ENCODE data around the gene RNF17. TPM values are rescaled to one million over a fixed set of nuclear protein-coding genes. Genes with fewer than 3 reads are reported as not detected.
A peak's percentile ranks its signal among the peaks of the same experiment; 100 is the strongest.

Gene RNF17
- polyA plus RNA-seq, 1 of the 3 experiments (the other 2 are of a cell fraction) = not detected

DNA sequence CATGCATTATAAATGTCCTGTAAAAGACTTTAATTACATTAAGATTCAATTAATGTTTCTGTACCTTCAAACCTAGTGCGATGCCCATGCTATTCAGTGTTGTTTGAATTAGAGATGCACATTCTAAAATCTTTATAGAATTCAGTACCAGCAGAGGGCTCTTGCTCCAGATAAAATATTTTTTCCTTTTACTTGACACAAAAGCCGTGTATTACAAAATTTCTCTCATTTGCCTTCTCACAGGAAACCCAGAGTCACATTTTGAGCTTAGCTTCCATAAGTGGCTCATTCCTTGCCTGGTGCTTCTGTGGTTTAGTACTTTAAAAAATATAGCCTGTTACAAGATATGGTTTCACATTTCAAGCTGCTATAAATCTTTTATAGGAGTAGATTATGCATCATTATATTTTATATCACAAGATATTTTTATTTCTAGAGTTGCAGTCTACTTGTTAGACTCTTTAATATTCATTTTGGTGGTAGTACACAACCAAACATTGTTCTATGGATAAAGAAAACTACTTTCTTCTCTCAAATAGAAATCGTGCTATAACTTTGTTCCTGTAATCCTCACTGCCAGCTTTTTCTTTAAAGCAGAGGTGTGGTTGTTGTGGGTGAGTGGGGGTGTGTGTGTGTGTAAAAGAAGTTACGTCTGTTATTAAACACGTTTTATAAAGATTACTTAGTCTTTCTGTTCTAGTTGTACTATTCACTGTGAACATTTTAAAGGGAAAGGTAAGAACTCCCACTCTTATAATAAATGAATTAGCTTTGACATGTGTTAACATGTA is 101.4 kb downstream of the RNF17 start:
- H3K9me2 ChIP-seq = no peaks in the 10 kb centered on the region
- POLR2A ChIA-PET = no interaction called here
- TF ChIP-seq, protein P1, sequence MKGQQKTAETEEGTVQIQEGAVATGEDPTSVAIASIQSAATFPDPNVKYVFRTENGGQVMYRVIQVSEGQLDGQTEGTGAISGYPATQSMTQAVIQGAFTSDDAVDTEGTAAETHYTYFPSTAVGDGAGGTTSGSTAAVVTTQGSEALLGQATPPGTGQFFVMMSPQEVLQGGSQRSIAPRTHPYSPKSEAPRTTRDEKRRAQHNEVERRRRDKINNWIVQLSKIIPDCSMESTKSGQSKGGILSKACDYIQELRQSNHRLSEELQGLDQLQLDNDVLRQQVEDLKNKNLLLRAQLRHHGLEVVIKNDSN (IDR thresholded peaks at IDR 0.05; ENCODE audit: borderline replicate concordance, low read depth) = no peak
- TF ChIP-seq, protein P2, sequence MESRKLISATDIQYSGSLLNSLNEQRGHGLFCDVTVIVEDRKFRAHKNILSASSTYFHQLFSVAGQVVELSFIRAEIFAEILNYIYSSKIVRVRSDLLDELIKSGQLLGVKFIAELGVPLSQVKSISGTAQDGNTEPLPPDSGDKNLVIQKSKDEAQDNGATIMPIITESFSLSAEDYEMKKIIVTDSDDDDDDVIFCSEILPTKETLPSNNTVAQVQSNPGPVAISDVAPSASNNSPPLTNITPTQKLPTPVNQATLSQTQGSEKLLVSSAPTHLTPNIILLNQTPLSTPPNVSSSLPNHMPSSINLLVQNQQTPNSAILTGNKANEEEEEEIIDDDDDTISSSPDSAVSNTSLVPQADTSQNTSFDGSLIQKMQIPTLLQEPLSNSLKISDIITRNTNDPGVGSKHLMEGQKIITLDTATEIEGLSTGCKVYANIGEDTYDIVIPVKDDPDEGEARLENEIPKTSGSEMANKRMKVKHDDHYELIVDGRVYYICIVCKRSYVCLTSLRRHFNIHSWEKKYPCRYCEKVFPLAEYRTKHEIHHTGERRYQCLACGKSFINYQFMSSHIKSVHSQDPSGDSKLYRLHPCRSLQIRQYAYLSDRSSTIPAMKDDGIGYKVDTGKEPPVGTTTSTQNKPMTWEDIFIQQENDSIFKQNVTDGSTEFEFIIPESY (IDR thresholded peaks at IDR 0.05; ENCODE audit: borderline replicate concordance, low read depth) = no peak
- TF ChIP-seq, protein P3, sequence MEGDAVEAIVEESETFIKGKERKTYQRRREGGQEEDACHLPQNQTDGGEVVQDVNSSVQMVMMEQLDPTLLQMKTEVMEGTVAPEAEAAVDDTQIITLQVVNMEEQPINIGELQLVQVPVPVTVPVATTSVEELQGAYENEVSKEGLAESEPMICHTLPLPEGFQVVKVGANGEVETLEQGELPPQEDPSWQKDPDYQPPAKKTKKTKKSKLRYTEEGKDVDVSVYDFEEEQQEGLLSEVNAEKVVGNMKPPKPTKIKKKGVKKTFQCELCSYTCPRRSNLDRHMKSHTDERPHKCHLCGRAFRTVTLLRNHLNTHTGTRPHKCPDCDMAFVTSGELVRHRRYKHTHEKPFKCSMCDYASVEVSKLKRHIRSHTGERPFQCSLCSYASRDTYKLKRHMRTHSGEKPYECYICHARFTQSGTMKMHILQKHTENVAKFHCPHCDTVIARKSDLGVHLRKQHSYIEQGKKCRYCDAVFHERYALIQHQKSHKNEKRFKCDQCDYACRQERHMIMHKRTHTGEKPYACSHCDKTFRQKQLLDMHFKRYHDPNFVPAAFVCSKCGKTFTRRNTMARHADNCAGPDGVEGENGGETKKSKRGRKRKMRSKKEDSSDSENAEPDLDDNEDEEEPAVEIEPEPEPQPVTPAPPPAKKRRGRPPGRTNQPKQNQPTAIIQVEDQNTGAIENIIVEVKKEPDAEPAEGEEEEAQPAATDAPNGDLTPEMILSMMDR (IDR thresholded peaks at IDR 0.05) = peak; percentile 41
- no peak for TF ChIP-seq TAF1 (IDR thresholded peaks at IDR 0.05; ENCODE audit: borderline replicate concordance, low read depth, low read length)
- peak; percentile 21; the same call in 1 of the 2 replicates for TF ChIP-seq RAD21 (IDR thresholded peaks at IDR 0.05; ENCODE audit: low read length)
- TF ChIP-seq SIN3A (IDR thresholded peaks at IDR 0.05; ENCODE audit: borderline replicate concordance, low read depth, low read length) = no peak
- no peak for TF ChIP-seq FOSL2 (IDR thresholded peaks at IDR 0.05; ENCODE audit: borderline replicate concordance, low read depth)
- peak; percentile 20; the same call in 1 of the 2 replicates for TF ChIP-seq SMC3 (IDR thresholded peaks at IDR 0.05; ENCODE audit: low read depth, low read length)
- no peaks in the 10 kb centered on the region; the same call in 1 of the 2 replicates for H3K79me2 ChIP-seq (ENCODE audit: insufficient read depth)
- H3K27me3 ChIP-seq (ENCODE audit: insufficient read depth) = no peaks in the 10 kb centered on the region; the same call in 1 of the 2 replicates
- no peaks in the 10 kb centered on the region for H3F3A ChIP-seq (replicated peaks; ENCODE audit: insufficient read depth)
- no peak overlapping the region for H3K27ac ChIP-seq (ENCODE audit: low read depth in 2 of 2, low read length in 1 of 2)
- no peaks in the 10 kb centered on the region for H3K4me1 ChIP-seq (ENCODE audit: control insufficient read depth in 1 of 2, insufficient read depth in 2 of 2, low read depth in 1 of 2, low read length in 1 of 2)
- no peak overlapping the region for H2AFZ ChIP-seq (ENCODE audit: low read depth)
- H3K9me3 ChIP-seq = no peaks in the 10 kb centered on the region
- H3K36me3 ChIP-seq (replicated peaks in 1 of 2; ENCODE audit: control insufficient read depth in 1 of 2, insufficient read depth in 2 of 2, low read length in 1 of 2) = no peaks in the 10 kb centered on the region
- DNase-seq = no peak
- 14% methylated on average over 5 of the region's 5 CpGs for WGBS (ENCODE audit: low lambda C conversion rate)
- H3K4me3 ChIP-seq (ENCODE audit: low read depth in 2 of 2, low read length in 1 of 2) = no peak overlapping the region
- no peak overlapping the region for H3K9ac ChIP-seq
- no peak overlapping the region for H3K4me2 ChIP-seq
- no peaks in the 10 kb centered on the region for H4K20me1 ChIP-seq (ENCODE audit: insufficient read depth)
- CTCF ChIA-PET = interaction anchor here (0.9 to 1.4 kb wide), 4 partner anchors 10 to 28 kb away, joined by 3 to 5 read pairs (median 3); no protein-coding TSS in a partner anchor

DNA sequence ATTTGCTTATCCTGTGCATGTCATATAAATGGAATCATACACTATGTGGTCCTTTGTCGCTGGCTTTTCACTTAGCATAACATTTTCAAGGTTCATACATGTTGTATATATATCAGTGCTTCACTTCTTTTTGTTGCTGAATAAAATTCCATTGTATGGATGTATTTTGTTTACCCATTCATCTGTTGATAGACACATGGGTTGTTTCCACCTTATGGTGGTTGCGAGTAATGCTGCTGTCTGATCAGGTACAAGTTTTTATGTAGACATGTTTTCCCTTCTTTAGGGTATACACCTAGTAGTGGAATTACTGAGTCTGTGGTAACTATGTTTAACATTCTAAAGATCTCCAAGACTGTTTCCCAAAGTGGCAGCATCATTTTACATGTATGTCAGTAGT is 102.5 kb downstream of the RNF17 start:
- DNase-seq = no peak
- no peak overlapping the region for H3K4me2 ChIP-seq
- no peaks in the 10 kb centered on the region for H3F3A ChIP-seq (replicated peaks; ENCODE audit: insufficient read depth)
- POLR2A ChIA-PET = no interaction called here
- no peak overlapping the region for H3K9ac ChIP-seq
- H3K27me3 ChIP-seq (ENCODE audit: insufficient read depth) = peaks cover 3% of the 10 kb centered on the region; the same call in 1 of the 2 replicates
- H3K9me2 ChIP-seq = no peaks in the 10 kb centered on the region
- H3K79me2 ChIP-seq (ENCODE audit: insufficient read depth) = no peaks in the 10 kb centered on the region; the same call in 1 of the 2 replicates
- H3K4me1 ChIP-seq (ENCODE audit: control insufficient read depth in 1 of 2, insufficient read depth in 2 of 2, low read depth in 1 of 2, low read length in 1 of 2) = no peaks in the 10 kb centered on the region
- H3K9me3 ChIP-seq = no peaks in the 10 kb centered on the region
- H3K27ac ChIP-seq (ENCODE audit: low read depth in 2 of 2, low read length in 1 of 2) = no peak overlapping the region
- H2AFZ ChIP-seq (ENCODE audit: low read depth) = no peak overlapping the region
- no peak for TF ChIP-seq RFX5 (IDR thresholded peaks at IDR 0.05; ENCODE audit: low read length)
- TF ChIP-seq CHD2 (IDR thresholded peaks at IDR 0.05; ENCODE audit: low read length, partially characterized antibody) = no peak
- TF ChIP-seq, protein P4, sequence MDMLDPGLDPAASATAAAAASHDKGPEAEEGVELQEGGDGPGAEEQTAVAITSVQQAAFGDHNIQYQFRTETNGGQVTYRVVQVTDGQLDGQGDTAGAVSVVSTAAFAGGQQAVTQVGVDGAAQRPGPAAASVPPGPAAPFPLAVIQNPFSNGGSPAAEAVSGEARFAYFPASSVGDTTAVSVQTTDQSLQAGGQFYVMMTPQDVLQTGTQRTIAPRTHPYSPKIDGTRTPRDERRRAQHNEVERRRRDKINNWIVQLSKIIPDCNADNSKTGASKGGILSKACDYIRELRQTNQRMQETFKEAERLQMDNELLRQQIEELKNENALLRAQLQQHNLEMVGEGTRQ (IDR thresholded peaks at IDR 0.05; ENCODE audit: borderline replicate concordance, low read depth, low read length) = no peak
- TF ChIP-seq, protein P3 (IDR thresholded peaks at IDR 0.05) = no peak
- TF ChIP-seq SMC3 (IDR thresholded peaks at IDR 0.05; ENCODE audit: low read depth, low read length) = no peak
- no peaks in the 10 kb centered on the region for H3K36me3 ChIP-seq (replicated peaks in 1 of 2; ENCODE audit: control insufficient read depth in 1 of 2, insufficient read depth in 2 of 2, low read length in 1 of 2)
- CTCF ChIA-PET = interaction anchor here (1.4 kb wide), 1 partner anchor 9 kb away, joined by 5 read pairs; no protein-coding TSS in a partner anchor
- no peaks in the 10 kb centered on the region for H4K20me1 ChIP-seq (ENCODE audit: insufficient read depth)
- WGBS (ENCODE audit: low lambda C conversion rate) = 4% methylated on average over 2 of the region's 2 CpGs
- H3K4me3 ChIP-seq (ENCODE audit: low read depth in 2 of 2, low read length in 1 of 2) = no peak overlapping the region

Data from SK-N-SH (cell line).